HEK293T (cell line): Measurements from ENCODE around the gene R3HCC1L.
"Not testable (repeated sequence)": the region's sequence is repeated elsewhere in the genome, so short reads cannot be mapped to it uniquely, and the experiment has no call there.

Experiments
- CTCF ChIA-PET: fragments of 350-600 bp; formaldehyde crosslinking; extraction: SDS; loops from one replicate; lab custom pipeline; 2021; ENCODE audit warnings: antibody characterized with exemption, inconsistent platforms; lab: Yijun Ruan, JAX
- POLR2A ChIA-PET: fragments of 350-600 bp; formaldehyde crosslinking; extraction: SDS; loops from one replicate; lab custom pipeline; 2020; ENCODE audit warnings: antibody characterized with exemption, inconsistent platforms; lab: Yijun Ruan, JAX
- DNase-seq: peaks from one replicate; pipeline ENCODE4 v3.0.0; 2012; ENCODE audit warnings: mixed read lengths; ENCODE audit errors: extremely low spot score
- ARNT ChIP-seq: fragments of 450-650 bp; IDR thresholded peaks from 2 replicates; pipeline ENCODE4 v1.6.1; 2017; ENCODE audit warnings: mild to moderate bottlenecking
- BHLHE40 ChIP-seq: fragments of 450-650 bp; IDR thresholded peaks from 2 replicates; pipeline ENCODE4 v1.6.1; 2016; ENCODE audit warnings: mild to moderate bottlenecking, moderate library complexity, borderline replicate concordance
- CTBP1 ChIP-seq: fragments of 450-650 bp; IDR thresholded peaks from 2 replicates; pipeline ENCODE4 v1.6.1; 2016; ENCODE audit warnings: borderline replicate concordance
- ELF4 ChIP-seq: fragments of 450-650 bp; IDR thresholded peaks from 2 replicates; pipeline ENCODE4 v1.6.1; 2017; ENCODE audit warnings: antibody characterized with exemption
- FOXA1 ChIP-seq: fragments of 450-650 bp; IDR thresholded peaks from 2 replicates; pipeline ENCODE4 v1.6.1; 2016; ENCODE audit warnings: mild to moderate bottlenecking
- FOXK2 ChIP-seq: fragments of 450-650 bp; IDR thresholded peaks from 2 replicates; pipeline ENCODE4 v1.6.1; 2016; ENCODE audit warnings: mild to moderate bottlenecking
- FOXM1 ChIP-seq: fragments of 450-650 bp; IDR thresholded peaks from 2 replicates; pipeline ENCODE4 v1.6.1; 2017; ENCODE audit warnings: mild to moderate bottlenecking, borderline replicate concordance
- HDGF ChIP-seq: fragments of 450-650 bp; IDR thresholded peaks from 2 replicates; pipeline ENCODE4 v1.6.1; 2017; ENCODE audit warnings: antibody characterized with exemption, borderline replicate concordance
- L3MBTL2 ChIP-seq: fragments of 450-650 bp; conservative IDR thresholded peaks from 2 replicates; pipeline ENCODE4 v1.6.1; 2016; ENCODE audit warnings: mild to moderate bottlenecking
- LEF1 ChIP-seq: fragments of 450-650 bp; IDR thresholded peaks from 2 replicates; pipeline ENCODE4 v1.6.1; 2017; ENCODE audit warnings: mild to moderate bottlenecking, borderline replicate concordance
- NFRKB ChIP-seq: fragments of 450-650 bp; IDR thresholded peaks from 2 replicates; pipeline ENCODE4 v1.6.1; 2016; ENCODE audit warnings: mild to moderate bottlenecking, moderate library complexity
- PKNOX1 ChIP-seq: fragments of 450-650 bp; IDR thresholded peaks from 2 replicates; pipeline ENCODE4 v1.6.1; 2016
- SP1 ChIP-seq: fragments of 450-650 bp; IDR thresholded peaks from 2 replicates; pipeline ENCODE4 v1.6.1; 2017
- SUZ12 ChIP-seq: fragments of 450-650 bp; IDR thresholded peaks from 2 replicates; pipeline ENCODE4 v1.6.1; 2016; ENCODE audit warnings: mild to moderate bottlenecking
- TARDBP ChIP-seq: fragments of 450-650 bp; IDR thresholded peaks from 2 replicates; pipeline ENCODE4 v1.6.1; 2016
- ZNF384 ChIP-seq: fragments of 450-650 bp; IDR thresholded peaks from 2 replicates; pipeline ENCODE4 v1.6.1; 2016

Gene R3HCC1L

GRCh38 chr10:98169379-98169778 is 34.9 kb downstream of the R3HCC1L start:
- no peak for DNase-seq
- TF ChIP-seq ARNT (no peak), FOXA1 (no peak), LEF1 (no peak), SP1 (no peak), HDGF (no peak), FOXK2 (no peak), L3MBTL2 (no peak), CTBP1 (no peak), NFRKB (no peak), PKNOX1 (no peak), BHLHE40 (no peak)
- ChIA-PET CTCF (interaction anchor here (0.6 to 5.4 kb wide), 5 partner anchors 14 to 736 kb away, joined by 3 to 49 read pairs (median 5); no protein-coding TSS in a partner anchor), POLR2A (interaction anchor here (2.0 kb wide), 1 partner anchor 35 kb away, joined by 5 read pairs; the partner anchor contains the start of gene R3HCC1L)

GRCh38 chr10:98170249-98171117 is 36.0 kb downstream of the R3HCC1L start:
- ChIA-PET CTCF (interaction anchor here (0.5 to 5.4 kb wide), 14 partner anchors 9 to 255 kb away, joined by 3 to 49 read pairs (median 3); no protein-coding TSS in a partner anchor), POLR2A (interaction anchor here (2.0 kb wide), 1 partner anchor 36 kb away, joined by 5 read pairs; the partner anchor contains the start of gene R3HCC1L)
- peak; percentile 66 for DNase-seq
- TF ChIP-seq NFRKB (no peak), HDGF (no peak), FOXK2 (no peak), ZNF384 (no peak), FOXA1 (no peak), CTBP1 (no peak), BHLHE40 (no peak)

- ChIA-PET CTCF (interaction anchor here (5.4 kb wide), 1 partner anchor 137 kb away, joined by 49 read pairs; no protein-coding TSS in a partner anchor), POLR2A (interaction anchor here (1.2 kb wide), 1 partner anchor 138 kb away, joined by 3 read pairs; no protein-coding TSS in a partner anchor)
- TF ChIP-seq SUZ12 (no peak), CTBP1 (no peak), BHLHE40 (no peak), SP1 (no peak), ARNT (no peak), PKNOX1 (no peak), NFRKB (no peak), ZNF384 (no peak), TARDBP (no peak), ELF4 (no peak), FOXK2 (no peak), FOXA1 (no peak), L3MBTL2 (no peak), HDGF (no peak), LEF1 (no peak), FOXM1 (no peak)
- DNase-seq: no peak
Observed at GRCh38 chr10:98172073-98172472, 37.6 kb downstream of the R3HCC1L start.

- no peak for TF ChIP-seq BHLHE40
- no peak for TF ChIP-seq ELF4
- no peak for TF ChIP-seq FOXM1
- no peak for TF ChIP-seq TARDBP
- TF ChIP-seq CTBP1: no peak
- TF ChIP-seq ARNT: no peak
- no peak for TF ChIP-seq SUZ12
- no peak for TF ChIP-seq ZNF384
- TF ChIP-seq FOXA1: no peak
- TF ChIP-seq PKNOX1: no peak
- TF ChIP-seq SP1: no peak
- TF ChIP-seq HDGF: no peak
- no peak for TF ChIP-seq L3MBTL2
- DNase-seq: no peak
- CTCF ChIA-PET: interaction anchor here (5.4 kb wide), 1 partner anchor 137 kb away, joined by 49 read pairs; no protein-coding TSS in a partner anchor
- POLR2A ChIA-PET: interaction anchor here (1.2 kb wide), 1 partner anchor 137 kb away, joined by 3 read pairs; no protein-coding TSS in a partner anchor
Observed at GRCh38 chr10:98172495-98172894, 38.0 kb downstream of the R3HCC1L start.

- no peak for DNase-seq
- CTCF ChIA-PET: interaction anchor here (5.4 kb wide), 1 partner anchor 136 kb away, joined by 49 read pairs; no protein-coding TSS in a partner anchor
- POLR2A ChIA-PET: no interaction called here
- TF ChIP-seq FOXA1 (no peak), PKNOX1 (no peak), FOXM1 (no peak), L3MBTL2 (no peak), NFRKB (no peak), LEF1 (no peak), ZNF384 (no peak), SP1 (no peak)
Observed at GRCh38 chr10:98173260-98173659, 38.8 kb downstream of the R3HCC1L start.

- POLR2A ChIA-PET, CTCF ChIA-PET, DNase-seq: not testable (repeated sequence)
Observed at GRCh38 chr10:98182351-98182915, 48.0 kb downstream of the R3HCC1L start.
